ENCODE results near the gene VLDLR.
A peak's percentile ranks its signal among the peaks of the same experiment; 100 is the strongest.

- TF ChIP-seq CTCF (IDR thresholded peaks at IDR 0.05) (peak in 2 of 3 donors; percentile 20 to 37), POLR2A (IDR thresholded peaks at IDR 0.05) (peak; percentile 60), EP300 (IDR thresholded peaks at IDR 0.05) (no peak)
These were observed 467 bp upstream of the VLDLR start for GRCh38 chr9:2620919-2621721.
